A549 (cell line): ENCODE results near the gene MXD4. TPM values are rescaled to one million over a fixed set of nuclear protein-coding genes. Genes with fewer than 3 reads are reported as not detected.

Experiments used
- ATAC-seq, 2 experiments: fragments of 200-7000 bp in 1 of 2; fragments of >200 bp in 1 of 2; cut with Nextera tagmentation in 1 of 2; cut with Tn5 transposase in 1 of 2; 3 replicates each; pipeline versions ENCODE4 v1.8.0 to v1.9.1; 2018 to 2020; ENCODE audit warnings: mild to moderate bottlenecking in 1 of 2, moderate library complexity in 1 of 2
- CTCF ChIA-PET: fragments of 300-600 bp; sonication (Branson Sonifier 250); formaldehyde crosslinking; extraction: SDS; loops from one replicate; lab custom pipeline; 2021; ENCODE audit warnings: antibody characterized with exemption, inconsistent platforms; lab: Yijun Ruan, JAX
- POLR2A ChIA-PET: fragments of 350-600 bp; formaldehyde crosslinking; extraction: SDS; loops from one replicate; lab custom pipeline; 2021; ENCODE audit warnings: antibody characterized with exemption, inconsistent platforms; lab: Yijun Ruan, JAX
- DNase-seq, 2 experiments: peaks; one replicate each; pipeline versions ENCODE4 v3.0.0 to v3.0.0-alpha.2; 2011 to 2016; ENCODE audit warnings: low read depth in 1 of 2, low spot score in 1 of 2
- FAIRE-seq: peaks from 2 replicates; lab custom pipeline; 2011; peaks lifted over from hg19 to GRCh38; lab: Jason Lieb, UNC
- H3K27ac ChIP-seq, 2 experiments: fragments of >200 bp; sonication (Bioruptor Twin); formaldehyde crosslinking; 3 replicates each; pipeline ENCODE4 v1.5.1; 2016 to 2017
- H3K4me1 ChIP-seq: fragments of >200 bp; sonication (Bioruptor Twin); formaldehyde crosslinking; 3 replicates; pipeline ENCODE4 v1.6.1; 2016
- H3K4me2 ChIP-seq: fragments of >200 bp; sonication (Bioruptor Twin); formaldehyde crosslinking; 3 replicates; pipeline ENCODE4 v1.6.1; 2016
- H3K4me3 ChIP-seq: fragments of >200 bp; sonication (Bioruptor Twin); formaldehyde crosslinking; 3 replicates; pipeline ENCODE4 v1.5.1; 2016
- H3K9me3 ChIP-seq: fragments of >200 bp; sonication (Bioruptor Twin); formaldehyde crosslinking; 3 replicates; pipeline ENCODE4 v1.6.1; 2016
- ATOH8 ChIP-seq: fragments of 250-450 bp; sonication (Bioruptor Pico); IDR thresholded peaks from 2 replicates; pipeline ENCODE4 v1.5.0; 2020; ENCODE audit warnings: low read depth, mild to moderate bottlenecking, moderate library complexity
- BHLHE40 ChIP-seq: IDR thresholded peaks from 2 replicates; pipeline ENCODE4 v1.6.1; 2012; ENCODE audit warnings: low read depth, low read length, inconsistent platforms
- CEBPB ChIP-seq, 2 experiments: fragments of >200 bp in 1 of 2; sonication (Bioruptor Twin) in 1 of 2; formaldehyde crosslinking in 1 of 2; IDR thresholded peaks; 2 replicates each; pipeline ENCODE4 v1.6.1; 2012 to 2016
- CHD2 ChIP-seq: fragments of 150-350 bp; IDR thresholded peaks from 2 replicates; pipeline ENCODE4 v1.6.1; 2014; ENCODE audit warnings: low read length; ENCODE audit not compliant: partially characterized antibody
- CTCF ChIP-seq: fragments of >200 bp; sonication (Bioruptor Twin); formaldehyde crosslinking; IDR thresholded peaks from 3 replicates; pipeline ENCODE4 v1.5.1; 2016
- E2F6 ChIP-seq: IDR thresholded peaks from 2 replicates; pipeline ENCODE4 v1.6.1; 2012; ENCODE audit warnings: low read depth, borderline replicate concordance
- ESRRA ChIP-seq: fragments of 150-350 bp; IDR thresholded peaks from 2 replicates; pipeline ENCODE4 v1.6.1; 2014; ENCODE audit warnings: mild to moderate bottlenecking, low read length, borderline replicate concordance
- HES2 ChIP-seq: fragments of >200 bp; sonication (Bioruptor Twin); formaldehyde crosslinking; IDR thresholded peaks from 2 replicates; pipeline ENCODE4 v1.6.1; 2016
- HOXA7 ChIP-seq: fragments of 250-450 bp; sonication (Bioruptor Pico); IDR thresholded peaks from 2 replicates; pipeline ENCODE4 v1.5.0; 2020; ENCODE audit warnings: mild to moderate bottlenecking, moderate library complexity
- HOXB5 ChIP-seq: fragments of 250-450 bp; sonication (Bioruptor Pico); IDR thresholded peaks from 2 replicates; pipeline ENCODE4 v1.5.0; 2020; ENCODE audit warnings: mild to moderate bottlenecking, moderate library complexity
- JUN ChIP-seq, 2 experiments: fragments of >200 bp; sonication (Bioruptor Twin); formaldehyde crosslinking; IDR thresholded peaks; 2 replicates in 1 of 2; 3 replicates in 1 of 2; pipeline ENCODE4 v1.6.1; 2016 to 2017
- MAFK ChIP-seq: fragments of 450-650 bp; IDR thresholded peaks from 2 replicates; pipeline ENCODE4 v1.6.1; 2014; ENCODE audit not compliant: partially characterized antibody
- NPAS2 ChIP-seq: fragments of 250-450 bp; sonication (Bioruptor Pico); IDR thresholded peaks from 2 replicates; pipeline ENCODE4 v1.8.0; 2022; ENCODE audit warnings: mild to moderate bottlenecking, moderate library complexity, borderline replicate concordance
- PBX3 ChIP-seq: IDR thresholded peaks from 2 replicates; pipeline ENCODE4 v1.6.1; 2012
- RARB ChIP-seq: fragments of 250-450 bp; sonication (Bioruptor Pico); IDR thresholded peaks from 2 replicates; pipeline ENCODE4 v1.8.0; 2021; ENCODE audit warnings: mild to moderate bottlenecking, moderate library complexity
- REST ChIP-seq: fragments of 200-600 bp; sonication (generic); IDR thresholded peaks from 2 replicates; pipeline ENCODE4 v1.6.1; 2016; ENCODE audit warnings: antibody characterized with exemption, mild to moderate bottlenecking, moderate library complexity
- RNF2 ChIP-seq: fragments of 200-600 bp; sonication (generic); IDR thresholded peaks from 2 replicates; pipeline ENCODE4 v1.6.1; 2016; ENCODE audit warnings: low read depth, mild to moderate bottlenecking, antibody characterized with exemption, moderate library complexity, borderline replicate concordance
- SREBF2 ChIP-seq: fragments of 450-650 bp; IDR thresholded peaks from 2 replicates; pipeline ENCODE4 v1.6.1; 2014; ENCODE audit warnings: mild to moderate bottlenecking, moderate library complexity
- ZC3H11A ChIP-seq: fragments of 450-650 bp; IDR thresholded peaks from 2 replicates; pipeline ENCODE4 v1.6.1; 2014; ENCODE audit warnings: antibody characterized with exemption, mild to moderate bottlenecking
- ZFP36 ChIP-seq: fragments of 450-650 bp; IDR thresholded peaks from 2 replicates; pipeline ENCODE4 v1.6.1; 2014; ENCODE audit warnings: borderline replicate concordance; ENCODE audit not compliant: partially characterized antibody
- WGBS: methylation state at CpG from one replicate; pipeline ENCODE4 v1.1.6; 2017; ENCODE audit errors: missing lambda C conversion rate; 5-methylcytosine and 5-hydroxymethylcytosine counted together
- polyA plus RNA-seq, 4 experiments: library from polyadenylated mRNA; depleted of rRNA in 3 of 4; stranded (reverse); fragments of >200 nt; fragmentation: RNase III in 1 of 4; extraction: RNeasy Plus Mini Kit Qiagen cat#74134 plus additional on column Dnase treatment in 1 of 4; gene quantifications; 2 replicates in 3 of 4; 3 replicates in 1 of 4; pipeline ENCODE4 v1.2.3, GENCODE V29; 2011 to 2017

Gene MXD4
- polyA plus RNA-seq, 2 of the 4 experiments (the other 2 are of a cell fraction), result 10.8 to 18.5 TPM

GRCh38 chr4:2303121-2303685, 41.3 kb upstream of the MXD4 start:
- FAIRE-seq (no peak), DNase-seq (no peak), ATAC-seq (no peak)
- no peaks in the 10 kb centered on the region for H3K4me1 ChIP-seq
- 80% methylated on average over 14 of the region's 19 CpGs for WGBS
- H3K4me2 ChIP-seq, result no peak overlapping the region
- no peaks in the 10 kb centered on the region for H3K9me3 ChIP-seq
- CTCF ChIA-PET, result no interaction called here
- TF ChIP-seq SREBF2 (no peak), HOXA7 (no peak), CHD2 (no peak), E2F6 (no peak), ZFP36 (no peak), CEBPB (IDR thresholded peaks at IDR 0.05) (no peak), BHLHE40 (no peak), HOXB5 (no peak), RARB (CRISPR knock-in tag) (no peak), ZC3H11A (no peak), ATOH8 (CRISPR knock-in tag) (no peak), REST (no peak), PBX3 (no peak), JUN (IDR thresholded peaks at IDR 0.05) (no peak), RNF2 (no peak), CTCF (no peak), ESRRA (no peak), NPAS2 (CRISPR knock-in tag) (no peak), MAFK (no peak), HES2 (no peak)
- H3K4me3 ChIP-seq, result no peak overlapping the region
- H3K27ac ChIP-seq, result no peak overlapping the region
- POLR2A ChIA-PET, result no interaction called here
